K562 (cell line): ENCODE results near the gene ZNF438. TPM values are rescaled to one million over a fixed set of nuclear protein-coding genes. Genes with fewer than 3 reads are reported as not detected.

ENCODE experiments used
- ATAC-seq: fragments of 200-7000 bp; cut with Tn5 transposase; 3 replicates; pipeline ENCODE4 v1.9.1; 2020; ENCODE audit warnings: moderate library complexity
- BruUV-seq: library from RNA; stranded (reverse); fragments of 400-500 nt; replicated peaks from 2 replicates; lab custom pipeline; 2021; lab: Mats Ljungman, UMichigan
- CTCF ChIA-PET: fragments of 300-600 bp; formaldehyde crosslinking; extraction: SDS; loops from one replicate; lab custom pipeline; 2021; ENCODE audit warnings: low intra/inter-chr PET ratio; lab: Yijun Ruan, JAX
- POLR2A ChIA-PET: fragments of 300-600, 350-650 bp; sonication (Branson Sonifier 250); formaldehyde crosslinking; extraction: SDS; loops from one replicate; lab custom pipeline; 2021; ENCODE audit warnings: antibody characterized with exemption, inconsistent platforms; lab: Yijun Ruan, JAX
- DNase-seq, 4 experiments: peaks; one replicate each; pipeline versions ENCODE4 v3.0.0 to v3.0.0-alpha.2; 2011 to 2018; ENCODE audit warnings: low spot score in 3 of 4, mixed read lengths in 3 of 4; ENCODE audit errors: extremely low read depth in 1 of 4
- FAIRE-seq: peaks from 2 replicates; lab custom pipeline; 2011; peaks lifted over from hg19 to GRCh38; lab: Jason Lieb, UNC
- H2AFZ ChIP-seq: 2 replicates; pipeline ENCODE4 v1.6.0; 2011; ENCODE audit warnings: low read depth, low read length, control low read depth, inconsistent platforms
- H3K27ac ChIP-seq: fragments of 200-600 bp; 3 replicates; pipeline ENCODE4 v1.8.0; 2011; ENCODE audit warnings: low read depth, mild to moderate bottlenecking, control low read depth, inconsistent platforms, low read length, moderate library complexity, mixed read lengths; ENCODE audit errors: extremely low read depth
- H3K27me3 ChIP-seq, 2 experiments: fragments of 300-600 bp in 1 of 2; 2 replicates in 1 of 2; 3 replicates in 1 of 2; pipeline versions ENCODE4 v1.6.0 to v1.8.0; 2011; ENCODE audit warnings: inconsistent platforms in 2 of 2, low read length in 2 of 2, mild to moderate bottlenecking in 1 of 2, mixed read lengths in 1 of 2, moderate library complexity in 1 of 2; ENCODE audit not compliant: control insufficient read depth in 2 of 2, insufficient read depth in 2 of 2
- H3K36me3 ChIP-seq: fragments of 300-600 bp; 3 replicates; pipeline ENCODE4 v1.8.0; 2011; ENCODE audit warnings: mild to moderate bottlenecking, low read length, inconsistent platforms; ENCODE audit not compliant: control insufficient read depth, insufficient read depth
- H3K4me1 ChIP-seq, 2 experiments: fragments of 200-600 bp in 1 of 2; replicated peaks in 1 of 2; 2 replicates in 1 of 2; 3 replicates in 1 of 2; pipeline versions ENCODE4 v1.5.1 to v1.8.0; 2011; ENCODE audit warnings: inconsistent platforms in 2 of 2, low read length in 2 of 2, mild to moderate bottlenecking in 1 of 2, mixed read lengths in 1 of 2, moderate library complexity in 1 of 2; ENCODE audit not compliant: control insufficient read depth in 2 of 2, insufficient read depth in 2 of 2
- H3K4me2 ChIP-seq: 2 replicates; pipeline ENCODE4 v1.6.1; 2011; ENCODE audit warnings: low read length, control low read depth, inconsistent platforms, mixed read lengths; ENCODE audit not compliant: insufficient read depth
- H3K4me3 ChIP-seq: fragments of 200-600 bp; sonication (generic), shearing (Covaris generic); 2 replicates; pipeline ENCODE4 v1.5.1; 2016; ENCODE audit warnings: control low read depth, inconsistent platforms
- H3K79me2 ChIP-seq: fragments of 200-600 bp; 3 replicates; pipeline ENCODE4 v1.8.0; 2011; ENCODE audit warnings: low read length, inconsistent platforms; ENCODE audit not compliant: control insufficient read depth, insufficient read depth
- H3K9ac ChIP-seq, 2 experiments: 2 replicates each; pipeline versions ENCODE4 v1.6.0 to v1.6.1; 2011; ENCODE audit warnings: low read depth in 2 of 2, low read length in 2 of 2, control low read depth in 1 of 2, inconsistent platforms in 1 of 2, mild to moderate bottlenecking in 1 of 2, mixed read lengths in 1 of 2; ENCODE audit not compliant: insufficient read depth in 1 of 2
- H3K9me1 ChIP-seq: one replicate; pipeline ENCODE4 v1.6.0; 2011; ENCODE audit warnings: inconsistent platforms, mild to moderate bottlenecking, low read length, moderate library complexity; ENCODE audit not compliant: control insufficient read depth, insufficient read depth
- H3K9me3 ChIP-seq: replicated peaks from 2 replicates; pipeline ENCODE4 v1.5.1; 2011; ENCODE audit warnings: low read depth, low read length, inconsistent platforms; ENCODE audit not compliant: control insufficient read depth, insufficient read depth
- H4K20me1 ChIP-seq: replicated peaks from 2 replicates; pipeline ENCODE4 v1.6.1; 2011; ENCODE audit warnings: low read length, inconsistent platforms, mixed read lengths; ENCODE audit not compliant: control insufficient read depth, insufficient read depth
- CBFA2T3 ChIP-seq: fragments of 450-650 bp; IDR thresholded peaks from 2 replicates; pipeline ENCODE4 v1.6.1; 2017
- CBX5 ChIP-seq: IDR thresholded peaks from 2 replicates; pipeline ENCODE4 v1.6.1; 2014; ENCODE audit warnings: low read depth, borderline replicate concordance
- CREM ChIP-seq: IDR thresholded peaks from 2 replicates; pipeline ENCODE4 v1.6.1; 2014; ENCODE audit warnings: antibody characterized with exemption, low read depth
- GATAD2B ChIP-seq: fragments of 450-650 bp; IDR thresholded peaks from 2 replicates; pipeline ENCODE4 v1.6.1; 2017; ENCODE audit warnings: mild to moderate bottlenecking, borderline replicate concordance
- PHF8 ChIP-seq: fragments of 200-600 bp; sonication (generic); IDR thresholded peaks from 2 replicates; pipeline ENCODE4 v1.6.1; 2012; ENCODE audit warnings: mixed run types, mild to moderate bottlenecking, inconsistent platforms, low read length, moderate library complexity, borderline replicate concordance
- SMAD3 ChIP-seq: fragments of 450-650 bp; formaldehyde crosslinking; conservative IDR thresholded peaks from 2 replicates; pipeline ENCODE4 v1.4.0; 2020; ENCODE audit warnings: mild to moderate bottlenecking
- TEAD2 ChIP-seq: fragments of 450-650 bp; IDR thresholded peaks from 2 replicates; pipeline ENCODE4 v1.6.1; 2016; ENCODE audit warnings: missing genetic modification characterization, control low read depth, missing compliant biosample characterization
- ZKSCAN1 ChIP-seq: fragments of 150-350 bp; IDR thresholded peaks from 2 replicates; pipeline ENCODE4 v1.6.1; 2016; ENCODE audit warnings: low read depth, low read length
- ZNF121 ChIP-seq: sonication (generic); formaldehyde crosslinking; conservative IDR thresholded peaks from 2 replicates; pipeline ENCODE4 v1.8.0; 2022; ENCODE audit warnings: missing genetic modification reagents
- ZNF347 ChIP-seq: fragments of 450-650 bp; formaldehyde crosslinking; IDR thresholded peaks from 2 replicates; pipeline ENCODE4 v1.4.0; 2020; ENCODE audit warnings: low read depth, mild to moderate bottlenecking, moderate library complexity
- ZNF717 ChIP-seq: fragments of 250-450 bp; sonication (Bioruptor Pico); IDR thresholded peaks from 2 replicates; pipeline ENCODE4 v1.5.0; 2021
- in situ Hi-C: fragments of 300-500 bp; cut with MboI; formaldehyde crosslinking; loops from 4 replicates; pipeline ENCODE4 v1.15.0; 2018; ENCODE audit warnings: inconsistent platforms, mixed read lengths
- intact Hi-C: fragments of 100-400 bp; cut with micrococcal nuclease; formaldehyde crosslinking; loops from 2 replicates; pipeline ENCODE4 v1.14.2; 2022
- polyA plus RNA-seq, 8 experiments: library from polyadenylated mRNA; depleted of rRNA in 4 of 8; stranded (reverse) in 5 of 8; unstranded in 3 of 8; fragments of >200 nt; fragmentation: Nextera tagmentation in 2 of 8; fragmentation: Illumina TruSeq in 1 of 8; extraction: Ambion mirVana in 2 of 8; extraction: Trizol in 1 of 8; gene quantifications; 2 replicates each; pipeline versions ENCODE4 v1.2.1 to v1.2.3, GENCODE V29; 2011 to 2014; ENCODE audit warnings: inconsistent platforms in 1 of 8, missing spikeins in 1 of 8
- total RNA-seq, 7 experiments: library from RNA; depleted of rRNA in 6 of 7; stranded (reverse); fragments of >200 nt in 6 of 7; fragmentation: Illumina TruSeq in 2 of 7; extraction: Trizol in 2 of 7; gene quantifications; 2 replicates each; pipeline versions ENCODE4 v1.2.1 to v1.2.3, GENCODE V29; 2011 to 2021; ENCODE audit warnings: low replicate concordance in 1 of 7
- TF ChIP-seq, protein P1 (sequence below), 2 experiments: fragments of 450-650 bp; formaldehyde crosslinking in 1 of 2; IDR thresholded peaks; 2 replicates each; pipeline versions ENCODE4 v1.4.0 to v1.6.1; 2014 to 2020; ENCODE audit warnings: mild to moderate bottlenecking in 2 of 2, borderline replicate concordance in 1 of 2, low read depth in 1 of 2

Gene ZNF438
- total and polyA plus RNA-seq, 9 of the 15 experiments (the other 6 are each of a cell fraction or from before 2014, with no cell fraction given), result 0.45 to 1.5 (median 0.91) TPM

DNA sequence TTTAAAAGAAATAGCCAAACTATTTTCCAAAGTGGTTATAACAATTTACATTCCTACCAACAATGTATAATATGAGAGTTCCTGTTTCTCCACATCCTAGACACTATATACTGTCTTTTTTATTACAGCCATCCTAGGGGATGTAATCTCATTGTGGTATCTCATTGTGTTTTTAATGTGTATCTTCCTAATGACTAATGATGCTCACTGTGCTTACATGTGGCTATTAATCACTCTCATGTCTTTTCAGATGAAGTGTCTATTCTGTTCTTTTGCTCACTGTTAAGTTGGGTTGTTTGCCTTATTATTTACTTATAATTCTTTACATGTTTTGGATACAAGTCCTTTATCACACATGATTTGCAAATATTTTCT lies 71.8 kb downstream of the ZNF438 start:
- no peak for FAIRE-seq
- ChIA-PET CTCF (no interaction called here), POLR2A (no interaction called here)
- no peak for ATAC-seq
- in situ Hi-C loops, result no loop called here
- no peaks in the 10 kb centered on the region for H3K79me2 ChIP-seq
- no peaks in the 10 kb centered on the region for H3K36me3 ChIP-seq
- DNase-seq, result no peak
- no TSS peak for BruUV-seq
- intact Hi-C loops, result no loop called here
- H3K27ac ChIP-seq, result no peak overlapping the region
- H3K4me1 ChIP-seq, result no peaks in the 10 kb centered on the region
- H3K9ac ChIP-seq, result no peak overlapping the region
- no peaks in the 10 kb centered on the region for H3K27me3 ChIP-seq
- H3K4me2 ChIP-seq, result no peak overlapping the region
- H2AFZ ChIP-seq, result no peak overlapping the region
- no peaks in the 10 kb centered on the region for H3K9me1 ChIP-seq
- H3K4me3 ChIP-seq, result no peak overlapping the region
- H3K9me3 ChIP-seq, result no peaks in the 10 kb centered on the region
- TF ChIP-seq ZNF347 (CRISPR knock-in tag) (no peak), PHF8 (no peak), CBX5 (no peak), ZNF717 (CRISPR knock-in tag) (no peak), CBFA2T3 (no peak), ZKSCAN1 (no peak), TEAD2 (tag) (no peak), GATAD2B (no peak), ZNF121 (no peak), SMAD3 (no peak), CREM (no peak)
- TF ChIP-seq, protein P1, sequence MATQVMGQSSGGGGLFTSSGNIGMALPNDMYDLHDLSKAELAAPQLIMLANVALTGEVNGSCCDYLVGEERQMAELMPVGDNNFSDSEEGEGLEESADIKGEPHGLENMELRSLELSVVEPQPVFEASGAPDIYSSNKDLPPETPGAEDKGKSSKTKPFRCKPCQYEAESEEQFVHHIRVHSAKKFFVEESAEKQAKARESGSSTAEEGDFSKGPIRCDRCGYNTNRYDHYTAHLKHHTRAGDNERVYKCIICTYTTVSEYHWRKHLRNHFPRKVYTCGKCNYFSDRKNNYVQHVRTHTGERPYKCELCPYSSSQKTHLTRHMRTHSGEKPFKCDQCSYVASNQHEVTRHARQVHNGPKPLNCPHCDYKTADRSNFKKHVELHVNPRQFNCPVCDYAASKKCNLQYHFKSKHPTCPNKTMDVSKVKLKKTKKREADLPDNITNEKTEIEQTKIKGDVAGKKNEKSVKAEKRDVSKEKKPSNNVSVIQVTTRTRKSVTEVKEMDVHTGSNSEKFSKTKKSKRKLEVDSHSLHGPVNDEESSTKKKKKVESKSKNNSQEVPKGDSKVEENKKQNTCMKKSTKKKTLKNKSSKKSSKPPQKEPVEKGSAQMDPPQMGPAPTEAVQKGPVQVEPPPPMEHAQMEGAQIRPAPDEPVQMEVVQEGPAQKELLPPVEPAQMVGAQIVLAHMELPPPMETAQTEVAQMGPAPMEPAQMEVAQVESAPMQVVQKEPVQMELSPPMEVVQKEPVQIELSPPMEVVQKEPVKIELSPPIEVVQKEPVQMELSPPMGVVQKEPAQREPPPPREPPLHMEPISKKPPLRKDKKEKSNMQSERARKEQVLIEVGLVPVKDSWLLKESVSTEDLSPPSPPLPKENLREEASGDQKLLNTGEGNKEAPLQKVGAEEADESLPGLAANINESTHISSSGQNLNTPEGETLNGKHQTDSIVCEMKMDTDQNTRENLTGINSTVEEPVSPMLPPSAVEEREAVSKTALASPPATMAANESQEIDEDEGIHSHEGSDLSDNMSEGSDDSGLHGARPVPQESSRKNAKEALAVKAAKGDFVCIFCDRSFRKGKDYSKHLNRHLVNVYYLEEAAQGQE (IDR thresholded peaks at IDR 0.05; ENCODE audit: borderline replicate concordance), result no peak
- TF ChIP-seq, protein P1 (CRISPR knock-in tag; IDR thresholded peaks at IDR 0.05; ENCODE audit: low read depth), result no peak
- H4K20me1 ChIP-seq, result no peaks in the 10 kb centered on the region
